ENCODE results near the gene TPCN1. TPM values are rescaled to one million over a fixed set of nuclear protein-coding genes. Genes with fewer than 3 reads are reported as not detected.

TPCN1 gene
- total RNA-seq, 1 donor from 2014 or later, result 39.5 TPM

- H3K27me3 ChIP-seq, result no peaks in the 10 kb centered on the region
- intact Hi-C loops (cut with DNase I), result no loop called here
- H3K9me3 ChIP-seq, result no peaks in the 10 kb centered on the region
- no peak for DNase-seq (ENCODE audit: extremely low spot score in 2 of 2)
- TF ChIP-seq CTCF (IDR thresholded peaks at IDR 0.05), result no peak
- no peak for TF ChIP-seq POLR2A (IDR thresholded peaks at IDR 0.05)
- no peak for TF ChIP-seq POLR2AphosphoS5 (IDR thresholded peaks at IDR 0.05; ENCODE audit: insufficient read depth in 1 of 2, low read depth in 1 of 2)
- H3K4me1 ChIP-seq, result peaks cover under 1% of the 10 kb centered on the region
- H3K27ac ChIP-seq, result no peak overlapping the region
- H3K36me3 ChIP-seq, result peaks cover 0 to 61% of the 10 kb centered on the region in 2 donors
- H3K4me3 ChIP-seq, result no peak overlapping the region
Observed at GRCh38 chr12:113305281-113305856, 84.1 kb downstream of the TPCN1 start.

- TF ChIP-seq CTCF (IDR thresholded peaks at IDR 0.05) (no peak), POLR2AphosphoS5 (IDR thresholded peaks at IDR 0.05; ENCODE audit: insufficient read depth in 1 of 2, low read depth in 1 of 2) (no peak), POLR2A (IDR thresholded peaks at IDR 0.05) (no peak)
- no peaks in the 10 kb centered on the region for H3K4me1 ChIP-seq
- no peaks in the 10 kb centered on the region for H3K9me3 ChIP-seq
- H3K36me3 ChIP-seq, result peaks cover 0 to 70% of the 10 kb centered on the region in 2 donors
- intact Hi-C loops (cut with DNase I), result no loop called here
- no peak for DNase-seq (ENCODE audit: extremely low spot score in 2 of 2)
- no peaks in the 10 kb centered on the region for H3K27me3 ChIP-seq
- H3K4me3 ChIP-seq, result no peak overlapping the region
- no peak overlapping the region for H3K27ac ChIP-seq
Observed at GRCh38 chr12:113306382-113306781, 85.1 kb downstream of the TPCN1 start.

- intact Hi-C loops (cut with DNase I), result no loop called here
- Histone ChIP-seq H3K4me1 (no peaks in the 10 kb centered on the region), H3K27me3 (no peaks in the 10 kb centered on the region), H3K36me3 (peaks cover 0 to 65% of the 10 kb centered on the region in 2 donors), H3K4me3 (no peak overlapping the region), H3K9me3 (no peaks in the 10 kb centered on the region), H3K27ac (no peak overlapping the region)
- TF ChIP-seq CTCF (IDR thresholded peaks at IDR 0.05) (no peak), POLR2AphosphoS5 (IDR thresholded peaks at IDR 0.05; ENCODE audit: insufficient read depth in 1 of 2, low read depth in 1 of 2) (no peak), POLR2A (IDR thresholded peaks at IDR 0.05) (no peak)
- DNase-seq (ENCODE audit: extremely low spot score in 2 of 2), result no peak
Observed at GRCh38 chr12:113310489-113310888, 89.2 kb downstream of the TPCN1 start.

- TF ChIP-seq CTCF (IDR thresholded peaks at IDR 0.05), result no peak
- no peak for TF ChIP-seq POLR2A (IDR thresholded peaks at IDR 0.05)
- DNase-seq (ENCODE audit: extremely low spot score in 2 of 2), result no peak
- H3K4me3 ChIP-seq, result no peak overlapping the region
- H3K36me3 ChIP-seq, result peaks cover 0 to 78% of the 10 kb centered on the region in 2 donors
- no peak overlapping the region for H3K27ac ChIP-seq
- no peaks in the 10 kb centered on the region for H3K27me3 ChIP-seq
- intact Hi-C loops (cut with DNase I), result no loop called here
- H3K9me3 ChIP-seq, result no peaks in the 10 kb centered on the region
- no peaks in the 10 kb centered on the region for H3K4me1 ChIP-seq
Observed at GRCh38 chr12:113314121-113314529, 92.9 kb downstream of the TPCN1 start.

- intact Hi-C loops (cut with DNase I), result no loop called here
- Histone ChIP-seq H3K9me3 (no peaks in the 10 kb centered on the region), H3K4me3 (no peak overlapping the region), H3K27ac (no peak overlapping the region), H3K27me3 (no peaks in the 10 kb centered on the region), H3K36me3 (peaks cover 0 to 76% of the 10 kb centered on the region in 2 donors), H3K4me1 (no peaks in the 10 kb centered on the region)
- no peak for DNase-seq (ENCODE audit: extremely low spot score in 2 of 2)
- TF ChIP-seq POLR2AphosphoS5 (IDR thresholded peaks at IDR 0.05; ENCODE audit: insufficient read depth in 1 of 2, low read depth in 1 of 2) (no peak), CTCF (IDR thresholded peaks at IDR 0.05) (no peak), POLR2A (IDR thresholded peaks at IDR 0.05) (no peak)
Observed at GRCh38 chr12:113315358-113315757, 94.1 kb downstream of the TPCN1 start.
